Measurements from ENCODE around the gene PACC1. TPM values are rescaled to one million over a fixed set of nuclear protein-coding genes. Genes with fewer than 3 reads are reported as not detected.

The PACC1 gene
- total RNA-seq, 2 experiments from 2014 or later, result 11.1 to 11.7 TPM

DNA sequence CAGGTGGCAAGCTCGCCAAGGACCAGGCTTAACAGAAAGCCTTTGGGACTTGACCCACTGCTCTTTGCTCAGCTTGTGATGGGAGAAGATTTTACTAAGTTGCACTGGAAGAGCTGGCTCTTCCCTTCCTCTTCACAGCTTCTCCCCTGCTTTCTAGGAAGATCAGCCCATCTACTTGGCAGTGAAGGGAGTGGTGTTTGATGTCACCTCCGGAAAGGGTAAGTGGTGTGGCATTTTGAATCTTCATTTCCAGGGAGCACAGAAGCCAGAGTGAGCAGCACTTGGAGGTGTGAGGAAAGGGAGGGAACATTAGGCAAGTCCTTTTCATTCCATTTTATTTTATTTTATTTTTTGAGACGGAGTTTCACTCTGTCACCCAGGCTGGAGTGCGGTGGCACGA is 27.7 kb upstream of the PACC1 start:
- Mint-ChIP-seq H3K36me3 (ENCODE audit: low read depth) (peaks cover 6% of the 10 kb centered on the region), H3K4me3 (no peak overlapping the region), H3K27me3 (no peaks in the 10 kb centered on the region), H3K27ac (no peak overlapping the region), H3K4me1 (ENCODE audit: low read depth) (peaks cover 8% of the 10 kb centered on the region), H3K9me3 (no peaks in the 10 kb centered on the region)
- ATAC-seq (no peak), DNase-seq (no peak)
- TF ChIP-seq, protein P1, sequence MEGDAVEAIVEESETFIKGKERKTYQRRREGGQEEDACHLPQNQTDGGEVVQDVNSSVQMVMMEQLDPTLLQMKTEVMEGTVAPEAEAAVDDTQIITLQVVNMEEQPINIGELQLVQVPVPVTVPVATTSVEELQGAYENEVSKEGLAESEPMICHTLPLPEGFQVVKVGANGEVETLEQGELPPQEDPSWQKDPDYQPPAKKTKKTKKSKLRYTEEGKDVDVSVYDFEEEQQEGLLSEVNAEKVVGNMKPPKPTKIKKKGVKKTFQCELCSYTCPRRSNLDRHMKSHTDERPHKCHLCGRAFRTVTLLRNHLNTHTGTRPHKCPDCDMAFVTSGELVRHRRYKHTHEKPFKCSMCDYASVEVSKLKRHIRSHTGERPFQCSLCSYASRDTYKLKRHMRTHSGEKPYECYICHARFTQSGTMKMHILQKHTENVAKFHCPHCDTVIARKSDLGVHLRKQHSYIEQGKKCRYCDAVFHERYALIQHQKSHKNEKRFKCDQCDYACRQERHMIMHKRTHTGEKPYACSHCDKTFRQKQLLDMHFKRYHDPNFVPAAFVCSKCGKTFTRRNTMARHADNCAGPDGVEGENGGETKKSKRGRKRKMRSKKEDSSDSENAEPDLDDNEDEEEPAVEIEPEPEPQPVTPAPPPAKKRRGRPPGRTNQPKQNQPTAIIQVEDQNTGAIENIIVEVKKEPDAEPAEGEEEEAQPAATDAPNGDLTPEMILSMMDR (IDR thresholded peaks at IDR 0.05), result no peak
- ChIA-PET POLR2A (interaction anchor here (1.1 kb wide), 1 partner anchor 11 kb away, joined by 4 read pairs; no protein-coding TSS in a partner anchor), CTCF (interaction anchor here (5.5 kb wide), 1 partner anchor 14 kb away, joined by 55 read pairs; no protein-coding TSS in a partner anchor)
- intact Hi-C loops (cut with micrococcal nuclease), result no loop called here

DNA sequence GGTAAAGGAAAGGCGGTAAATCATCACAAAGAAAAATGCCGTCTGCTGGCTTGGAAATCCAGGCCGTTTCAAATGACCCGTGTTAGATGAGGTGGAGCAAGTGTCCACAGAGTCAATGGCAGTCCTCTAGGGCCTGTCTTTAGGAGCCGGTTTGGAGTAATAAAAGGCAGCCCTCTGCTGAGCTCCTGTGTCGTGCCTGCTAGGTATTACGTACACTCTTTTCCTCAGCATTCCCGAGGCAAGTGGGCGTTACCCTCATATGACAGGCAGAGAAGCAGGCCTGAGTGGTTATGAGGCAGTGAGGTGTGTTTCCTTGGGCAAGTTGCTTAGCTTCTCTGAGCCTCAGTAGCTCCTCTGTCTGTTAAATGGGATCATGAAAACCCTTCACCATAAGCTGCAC is 25.7 kb upstream of the PACC1 start:
- Mint-ChIP-seq H3K27ac (no peak overlapping the region), H3K9me3 (no peaks in the 10 kb centered on the region), H3K36me3 (ENCODE audit: low read depth) (peaks cover 4% of the 10 kb centered on the region), H3K4me1 (ENCODE audit: low read depth) (peaks cover 15% of the 10 kb centered on the region), H3K27me3 (no peaks in the 10 kb centered on the region), H3K4me3 (no peak overlapping the region)
- ATAC-seq (no peak), DNase-seq (no peak)
- TF ChIP-seq, protein P1 (IDR thresholded peaks at IDR 0.05), result no peak
- ChIA-PET POLR2A (no interaction called here), CTCF (interaction anchor here (0.7 to 5.5 kb wide), 3 partner anchors 16 to 225 kb away, joined by 3 to 55 read pairs (median 4); no protein-coding TSS in a partner anchor)
- intact Hi-C loops (cut with micrococcal nuclease), result no loop called here

DNA sequence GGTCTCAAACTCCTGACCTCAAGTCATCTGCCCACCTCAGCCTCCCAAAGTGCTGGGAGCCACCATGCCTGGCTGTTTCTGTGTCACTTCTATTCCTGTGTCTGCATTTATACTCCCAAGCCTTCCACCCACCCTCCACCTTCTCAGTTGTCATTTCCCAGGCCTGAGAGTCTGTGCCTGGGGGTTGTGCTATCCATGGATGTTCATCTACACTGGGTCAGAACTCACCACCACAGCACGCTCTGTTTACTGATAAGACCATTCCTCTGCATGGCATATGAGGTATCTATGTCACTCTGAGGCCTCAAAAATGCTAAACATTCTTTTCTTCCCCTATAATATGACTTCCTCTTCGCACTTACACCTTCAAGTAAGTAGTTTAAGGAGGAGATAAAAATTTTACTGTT is 24.1 kb upstream of the PACC1 start:
- peaks cover 4% of the 10 kb centered on the region for H3K36me3 Mint-ChIP-seq (ENCODE audit: low read depth)
- H3K4me1 Mint-ChIP-seq (ENCODE audit: low read depth), result peaks cover 20% of the 10 kb centered on the region
- no peak for ATAC-seq
- no peak overlapping the region for H3K27ac Mint-ChIP-seq
- ChIA-PET POLR2A (no interaction called here), CTCF (interaction anchor here (1.1 kb wide), 1 partner anchor 17 kb away, joined by 3 read pairs; no protein-coding TSS in a partner anchor)
- H3K4me3 Mint-ChIP-seq, result no peak overlapping the region
- no peaks in the 10 kb centered on the region for H3K9me3 Mint-ChIP-seq
- no peak for DNase-seq
- H3K27me3 Mint-ChIP-seq, result no peaks in the 10 kb centered on the region
- intact Hi-C loops (cut with micrococcal nuclease), result no loop called here
- TF ChIP-seq, protein P1 (IDR thresholded peaks at IDR 0.05), result no peak

DNA sequence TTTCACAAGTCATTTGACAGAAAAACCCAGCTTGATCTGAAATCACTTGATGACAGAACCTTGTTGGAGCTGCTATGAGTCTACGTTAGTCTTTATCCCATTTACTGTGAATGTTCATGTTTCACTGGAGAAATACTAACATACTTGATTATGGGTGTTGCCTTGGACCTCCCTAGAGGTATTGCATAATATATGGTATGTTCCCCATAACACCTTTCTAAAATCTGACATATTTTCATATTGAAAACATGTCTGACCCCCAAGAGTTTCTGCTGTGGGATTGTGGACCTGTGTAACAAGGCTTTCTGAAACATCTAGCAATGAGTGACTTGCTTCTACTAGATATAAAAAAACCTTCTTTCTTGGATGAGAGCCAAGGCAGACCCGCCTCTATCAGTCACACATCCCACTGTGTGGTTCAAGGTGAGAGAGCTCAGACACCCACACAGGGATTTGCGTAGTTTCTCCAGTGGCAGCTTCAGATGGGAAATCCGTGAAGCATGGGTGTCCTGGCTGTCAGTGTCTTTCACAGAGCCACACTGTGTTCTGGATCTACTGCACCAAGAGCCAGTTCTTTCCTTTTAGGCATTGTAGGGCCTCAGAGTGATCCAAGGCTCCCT is 22.6 kb upstream of the PACC1 start:
- peaks cover 2% of the 10 kb centered on the region for H3K36me3 Mint-ChIP-seq (ENCODE audit: low read depth)
- intact Hi-C loops (cut with micrococcal nuclease), result no loop called here
- H3K27ac Mint-ChIP-seq, result no peak overlapping the region
- no peaks in the 10 kb centered on the region for H3K9me3 Mint-ChIP-seq
- TF ChIP-seq, protein P1 (IDR thresholded peaks at IDR 0.05), result no peak
- peaks cover 28% of the 10 kb centered on the region for H3K4me1 Mint-ChIP-seq (ENCODE audit: low read depth)
- no peaks in the 10 kb centered on the region for H3K27me3 Mint-ChIP-seq
- ATAC-seq (no peak), DNase-seq (peak; percentile 33)
- no peak overlapping the region for H3K4me3 Mint-ChIP-seq
- ChIA-PET CTCF (interaction anchor here (1.1 to 3.3 kb wide), 2 partner anchors 20 to 69 kb away, joined by 3 to 32 read pairs; no protein-coding TSS in a partner anchor), POLR2A (no interaction called here)

DNA sequence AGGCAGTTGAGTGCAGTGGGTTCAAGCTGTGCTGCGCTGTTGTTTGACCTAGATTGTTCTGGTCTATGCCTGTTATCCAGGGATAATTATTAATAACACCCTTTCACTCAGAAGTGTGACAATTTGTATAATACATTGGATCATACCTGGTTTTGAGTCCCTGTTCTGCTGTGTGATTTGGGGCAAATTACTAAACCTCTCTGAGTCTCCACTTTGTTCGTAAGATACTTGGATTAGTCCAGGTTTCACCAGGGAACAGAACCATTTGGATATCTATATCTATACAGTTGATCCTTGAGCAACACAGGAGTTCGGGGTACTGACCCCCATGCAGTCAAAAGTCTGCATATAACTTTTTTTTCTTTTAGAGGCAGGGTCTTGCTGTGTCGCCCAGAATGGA is 20.3 kb upstream of the PACC1 start:
- Mint-ChIP-seq H3K27me3 (no peaks in the 10 kb centered on the region), H3K4me3 (no peak overlapping the region), H3K36me3 (ENCODE audit: low read depth) (peaks cover 2% of the 10 kb centered on the region), H3K9me3 (no peaks in the 10 kb centered on the region), H3K27ac (no peak overlapping the region), H3K4me1 (ENCODE audit: low read depth) (peaks cover 40% of the 10 kb centered on the region)
- no peak for DNase-seq
- intact Hi-C loops (cut with micrococcal nuclease), result no loop called here
- ChIA-PET CTCF (interaction anchor here (3.2 kb wide), 1 partner anchor 21 kb away, joined by 20 read pairs; no protein-coding TSS in a partner anchor), POLR2A (no interaction called here)
- ATAC-seq, result no peak
- TF ChIP-seq, protein P1 (IDR thresholded peaks at IDR 0.05), result no peak
